Ishikawa (cell line): Measurements from ENCODE around the gene PCDH19.

Source experiments
- CEBPB ChIP-seq: IDR thresholded peaks from 2 replicates; pipeline ENCODE4 v1.6.1; 2012
- CREB1 ChIP-seq: IDR thresholded peaks from 2 replicates; pipeline ENCODE4 v1.6.1; 2012; ENCODE audit warnings: low read depth
- EGR1 ChIP-seq: IDR thresholded peaks from 2 replicates; pipeline ENCODE4 v1.6.1; 2012
- EP300 ChIP-seq: IDR thresholded peaks from 2 replicates; pipeline ENCODE4 v1.6.1; 2012; ENCODE audit warnings: borderline replicate concordance
- FOXM1 ChIP-seq: IDR thresholded peaks from 2 replicates; pipeline ENCODE4 v1.6.1; 2012; ENCODE audit warnings: low read depth, borderline replicate concordance
- NFIC ChIP-seq: IDR thresholded peaks from 2 replicates; pipeline ENCODE4 v1.6.1; 2012
- RAD21 ChIP-seq: IDR thresholded peaks from 2 replicates; pipeline ENCODE4 v1.6.1; 2012; ENCODE audit warnings: low read depth
- TAF1 ChIP-seq: IDR thresholded peaks from 2 replicates; pipeline ENCODE4 v1.6.1; 2012; ENCODE audit warnings: low read depth, mild to moderate bottlenecking
- TCF12 ChIP-seq: IDR thresholded peaks from 2 replicates; pipeline ENCODE4 v1.6.1; 2012; ENCODE audit warnings: low read depth
- TEAD4 ChIP-seq: IDR thresholded peaks from 2 replicates; pipeline ENCODE4 v1.6.1; 2012
- YY1 ChIP-seq: IDR thresholded peaks from 2 replicates; pipeline ENCODE4 v1.6.1; 2012; ENCODE audit warnings: low read depth
- ZBTB7A ChIP-seq: IDR thresholded peaks from 2 replicates; pipeline ENCODE4 v1.6.1; 2012; ENCODE audit warnings: low read depth
- TF ChIP-seq, protein P1 (sequence below): IDR thresholded peaks from 2 replicates; pipeline ENCODE4 v1.6.1; 2012
- TF ChIP-seq, protein P2 (sequence below): IDR thresholded peaks from 2 replicates; pipeline ENCODE4 v1.6.1; 2012
- TF ChIP-seq, protein P3 (sequence below): IDR thresholded peaks from 2 replicates; pipeline ENCODE4 v1.6.1; 2012; ENCODE audit warnings: low read depth, mild to moderate bottlenecking

PCDH19 gene

DNA sequence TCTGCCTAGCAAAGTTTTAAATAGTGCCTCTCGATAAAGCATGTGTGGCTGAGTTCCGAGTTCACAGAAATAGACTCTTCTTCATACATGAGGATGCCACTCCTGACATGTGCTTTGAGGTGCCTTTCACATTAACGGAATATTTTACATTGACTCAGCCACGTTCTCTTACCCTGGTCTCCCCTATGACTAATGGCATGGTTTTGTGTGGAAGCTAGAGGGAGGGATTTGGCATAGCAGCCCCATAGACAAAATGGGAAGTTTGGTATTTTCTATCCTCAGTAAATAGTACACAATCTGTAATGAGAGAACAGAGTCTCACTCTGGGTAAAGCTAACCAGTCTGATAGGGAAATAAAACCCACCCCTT, 68.9 kb downstream of the PCDH19 start:
- TF ChIP-seq ZBTB7A (no peak), NFIC (no peak), TAF1 (no peak), FOXM1 (no peak), TCF12 (no peak), CREB1 (no peak), TEAD4 (no peak), CEBPB (no peak), RAD21 (no peak), EP300 (no peak)
- TF ChIP-seq, protein P1, sequence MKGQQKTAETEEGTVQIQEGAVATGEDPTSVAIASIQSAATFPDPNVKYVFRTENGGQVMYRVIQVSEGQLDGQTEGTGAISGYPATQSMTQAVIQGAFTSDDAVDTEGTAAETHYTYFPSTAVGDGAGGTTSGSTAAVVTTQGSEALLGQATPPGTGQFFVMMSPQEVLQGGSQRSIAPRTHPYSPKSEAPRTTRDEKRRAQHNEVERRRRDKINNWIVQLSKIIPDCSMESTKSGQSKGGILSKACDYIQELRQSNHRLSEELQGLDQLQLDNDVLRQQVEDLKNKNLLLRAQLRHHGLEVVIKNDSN: no peak
- TF ChIP-seq, protein P2, sequence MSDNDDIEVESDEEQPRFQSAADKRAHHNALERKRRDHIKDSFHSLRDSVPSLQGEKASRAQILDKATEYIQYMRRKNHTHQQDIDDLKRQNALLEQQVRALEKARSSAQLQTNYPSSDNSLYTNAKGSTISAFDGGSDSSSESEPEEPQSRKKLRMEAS: no peak
- TF ChIP-seq, protein P3, sequence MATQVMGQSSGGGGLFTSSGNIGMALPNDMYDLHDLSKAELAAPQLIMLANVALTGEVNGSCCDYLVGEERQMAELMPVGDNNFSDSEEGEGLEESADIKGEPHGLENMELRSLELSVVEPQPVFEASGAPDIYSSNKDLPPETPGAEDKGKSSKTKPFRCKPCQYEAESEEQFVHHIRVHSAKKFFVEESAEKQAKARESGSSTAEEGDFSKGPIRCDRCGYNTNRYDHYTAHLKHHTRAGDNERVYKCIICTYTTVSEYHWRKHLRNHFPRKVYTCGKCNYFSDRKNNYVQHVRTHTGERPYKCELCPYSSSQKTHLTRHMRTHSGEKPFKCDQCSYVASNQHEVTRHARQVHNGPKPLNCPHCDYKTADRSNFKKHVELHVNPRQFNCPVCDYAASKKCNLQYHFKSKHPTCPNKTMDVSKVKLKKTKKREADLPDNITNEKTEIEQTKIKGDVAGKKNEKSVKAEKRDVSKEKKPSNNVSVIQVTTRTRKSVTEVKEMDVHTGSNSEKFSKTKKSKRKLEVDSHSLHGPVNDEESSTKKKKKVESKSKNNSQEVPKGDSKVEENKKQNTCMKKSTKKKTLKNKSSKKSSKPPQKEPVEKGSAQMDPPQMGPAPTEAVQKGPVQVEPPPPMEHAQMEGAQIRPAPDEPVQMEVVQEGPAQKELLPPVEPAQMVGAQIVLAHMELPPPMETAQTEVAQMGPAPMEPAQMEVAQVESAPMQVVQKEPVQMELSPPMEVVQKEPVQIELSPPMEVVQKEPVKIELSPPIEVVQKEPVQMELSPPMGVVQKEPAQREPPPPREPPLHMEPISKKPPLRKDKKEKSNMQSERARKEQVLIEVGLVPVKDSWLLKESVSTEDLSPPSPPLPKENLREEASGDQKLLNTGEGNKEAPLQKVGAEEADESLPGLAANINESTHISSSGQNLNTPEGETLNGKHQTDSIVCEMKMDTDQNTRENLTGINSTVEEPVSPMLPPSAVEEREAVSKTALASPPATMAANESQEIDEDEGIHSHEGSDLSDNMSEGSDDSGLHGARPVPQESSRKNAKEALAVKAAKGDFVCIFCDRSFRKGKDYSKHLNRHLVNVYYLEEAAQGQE: no peak

DNA sequence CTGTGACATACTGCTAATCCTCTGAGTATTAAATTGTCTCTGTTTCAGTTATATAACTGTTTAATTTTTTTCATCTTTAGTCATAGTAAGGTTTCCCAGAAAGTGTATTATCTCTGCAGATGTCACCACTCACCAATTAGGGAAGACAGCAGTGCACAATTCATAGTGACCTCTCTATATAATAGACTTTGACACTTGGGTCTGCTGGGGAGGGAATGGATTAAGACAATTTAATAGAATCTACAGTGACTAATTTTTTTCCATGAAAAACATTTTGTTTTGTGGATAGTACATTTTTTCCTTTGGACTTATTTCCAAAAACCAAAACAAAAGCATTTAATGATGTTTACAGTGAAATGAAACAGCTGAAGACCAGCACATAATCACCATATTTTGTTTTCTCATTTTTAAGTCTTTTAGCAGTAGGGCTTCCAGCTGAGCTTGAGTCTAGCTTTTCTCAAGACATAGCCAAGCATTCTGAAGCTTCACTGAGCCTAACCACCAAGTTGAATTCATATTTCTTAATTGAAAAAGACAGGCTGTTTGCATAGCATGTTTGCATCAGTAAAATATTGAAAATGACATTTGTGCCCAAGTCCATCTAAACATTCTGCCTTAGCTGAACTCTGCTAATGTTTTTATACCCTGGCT, 69.5 kb downstream of the PCDH19 start:
- TF ChIP-seq, protein P3: no peak
- TF ChIP-seq TAF1: no peak
- TF ChIP-seq, protein P2: no peak
- TF ChIP-seq TCF12: no peak
- TF ChIP-seq, protein P1: no peak
- TF ChIP-seq YY1: no peak
- no peak for TF ChIP-seq RAD21
- no peak for TF ChIP-seq NFIC
- TF ChIP-seq TEAD4: no peak
- no peak for TF ChIP-seq EGR1
- no peak for TF ChIP-seq CEBPB
- no peak for TF ChIP-seq EP300
- no peak for TF ChIP-seq CREB1
- TF ChIP-seq FOXM1: no peak
- no peak for TF ChIP-seq ZBTB7A

DNA sequence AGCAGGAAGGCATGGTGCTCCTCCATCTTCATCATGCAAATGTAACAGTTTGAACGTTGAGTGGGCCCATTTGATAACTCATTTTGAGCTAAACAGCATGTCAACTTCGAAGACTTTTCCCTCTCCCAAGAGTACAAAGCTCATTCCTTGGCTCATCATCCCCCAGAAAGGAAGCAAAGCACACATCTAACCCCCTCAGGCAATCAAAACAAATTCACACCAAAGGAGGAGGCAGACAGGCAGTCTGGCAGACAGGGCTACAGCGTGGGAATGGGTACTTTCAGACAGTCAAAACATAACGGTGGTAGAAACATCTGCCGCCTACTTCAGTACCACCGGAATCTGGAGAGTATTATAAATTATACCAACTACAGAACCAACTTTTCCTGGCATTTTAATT, 81.7 kb downstream of the PCDH19 start:
- TF ChIP-seq RAD21: no peak
- no peak for TF ChIP-seq ZBTB7A
- TF ChIP-seq TCF12: no peak
- TF ChIP-seq NFIC: no peak
- no peak for TF ChIP-seq CEBPB
- TF ChIP-seq, protein P3: no peak
- no peak for TF ChIP-seq CREB1
- TF ChIP-seq, protein P1: no peak
- TF ChIP-seq EP300: no peak
- TF ChIP-seq TAF1: no peak
- no peak for TF ChIP-seq EGR1
- no peak for TF ChIP-seq TEAD4
- TF ChIP-seq, protein P2: no peak
- TF ChIP-seq FOXM1: no peak
- no peak for TF ChIP-seq YY1
